HL-60 (cell line): Measurements from ENCODE around the gene PTTG1.

Experiments used
- DNase-seq, 2 experiments: peaks; one replicate each; pipeline ENCODE4 v3.0.0-alpha.2; 2010 to 2020; ENCODE audit warnings: low read depth in 1 of 2, low spot score in 1 of 2
- H3K27ac ChIP-seq: fragments of 250-450 bp; sonication (Bioruptor Pico); replicated peaks from 2 replicates; pipeline ENCODE4 v1.5.1; 2020; ENCODE audit warnings: mild to moderate bottlenecking, moderate library complexity
- H3K27me3 ChIP-seq: fragments of 250-450 bp; sonication (Bioruptor Pico); 2 replicates; pipeline ENCODE4 v1.5.1; 2021; ENCODE audit warnings: mild to moderate bottlenecking, moderate library complexity; ENCODE audit not compliant: insufficient read depth, poor library complexity, severe bottlenecking
- H3K4me3 ChIP-seq: replicated peaks from 2 replicates; pipeline ENCODE4 v1.5.1; 2011; ENCODE audit warnings: mild to moderate bottlenecking, control low read depth, low read length; ENCODE audit not compliant: insufficient read depth
- CTCF ChIP-seq: IDR thresholded peaks from one replicate; pipeline ENCODE4 v1.5.1; 2011; ENCODE audit warnings: low read length, control low read depth, inconsistent platforms; ENCODE audit not compliant: insufficient read depth
- GABPA ChIP-seq: IDR thresholded peaks from 2 replicates; pipeline ENCODE4 v1.6.1; 2012; ENCODE audit warnings: low read depth
- POLR2AphosphoS5 ChIP-seq: IDR thresholded peaks from 2 replicates; pipeline ENCODE4 v1.6.1; 2012; ENCODE audit warnings: low read depth
- REST ChIP-seq: IDR thresholded peaks from 2 replicates; pipeline ENCODE4 v1.6.1; 2012; ENCODE audit warnings: low read depth; ENCODE audit not compliant: insufficient replicate concordance
- SPI1 ChIP-seq: IDR thresholded peaks from 2 replicates; pipeline ENCODE4 v1.6.1; 2012; ENCODE audit warnings: low read depth, mild to moderate bottlenecking, borderline replicate concordance

The PTTG1 gene

GRCh38 chr5:160460377-160461049 is 38.9 kb downstream of the PTTG1 start:
- no peak for DNase-seq
- no peak overlapping the region for H3K27ac ChIP-seq
- H3K4me3 ChIP-seq: no peak overlapping the region
- TF ChIP-seq SPI1 (no peak), REST (no peak)
- no peaks in the 10 kb centered on the region for H3K27me3 ChIP-seq

- no peak for DNase-seq
- Histone ChIP-seq H3K27ac (no peak overlapping the region), H3K27me3 (no peaks in the 10 kb centered on the region), H3K4me3 (no peak overlapping the region)
- TF ChIP-seq POLR2AphosphoS5 (no peak), SPI1 (no peak), GABPA (no peak)
Observed at GRCh38 chr5:160461378-160461777, 39.7 kb downstream of the PTTG1 start.

GRCh38 chr5:160462167-160462566 is 40.5 kb downstream of the PTTG1 start:
- Histone ChIP-seq H3K4me3 (no peak overlapping the region), H3K27me3 (no peaks in the 10 kb centered on the region), H3K27ac (no peak overlapping the region)
- DNase-seq: no peak
- TF ChIP-seq POLR2AphosphoS5: no peak
- TF ChIP-seq SPI1: no peak
- TF ChIP-seq CTCF: no peak
- no peak for TF ChIP-seq REST
- TF ChIP-seq GABPA: no peak

- Histone ChIP-seq H3K27ac (no peak overlapping the region), H3K4me3 (no peak overlapping the region)
Observed at GRCh38 chr5:160463227-160463626, 41.6 kb downstream of the PTTG1 start.

More at GRCh38 chr5:160463227-160463626, 41.6 kb downstream of the PTTG1 start:
- H3K27me3 ChIP-seq: no peaks in the 10 kb centered on the region
- no peak for TF ChIP-seq GABPA
- no peak for TF ChIP-seq CTCF
- TF ChIP-seq POLR2AphosphoS5: no peak
- no peak for TF ChIP-seq REST
- no peak for TF ChIP-seq SPI1
- no peak for DNase-seq
